Ureter (tissue), 1 donor: Measurements from ENCODE around the gene CCDC182. TPM values are rescaled to one million over a fixed set of nuclear protein-coding genes. Genes with fewer than 3 reads are reported as not detected.

ENCODE experiments used
- DNase-seq: peaks from one replicate; pipeline ENCODE4 v3.0.0-alpha.2; 2020; ENCODE audit warnings: low spot score
- total RNA-seq: library from RNA; stranded (reverse); gene quantifications from one replicate; pipeline ENCODE4 v1.2.4, GENCODE V29; 2023
- donor health status: DM: yes; HTN: yes; CAD: no.

The CCDC182 gene
- total RNA-seq, 1 donor from 2014 or later: not detected

DNA sequence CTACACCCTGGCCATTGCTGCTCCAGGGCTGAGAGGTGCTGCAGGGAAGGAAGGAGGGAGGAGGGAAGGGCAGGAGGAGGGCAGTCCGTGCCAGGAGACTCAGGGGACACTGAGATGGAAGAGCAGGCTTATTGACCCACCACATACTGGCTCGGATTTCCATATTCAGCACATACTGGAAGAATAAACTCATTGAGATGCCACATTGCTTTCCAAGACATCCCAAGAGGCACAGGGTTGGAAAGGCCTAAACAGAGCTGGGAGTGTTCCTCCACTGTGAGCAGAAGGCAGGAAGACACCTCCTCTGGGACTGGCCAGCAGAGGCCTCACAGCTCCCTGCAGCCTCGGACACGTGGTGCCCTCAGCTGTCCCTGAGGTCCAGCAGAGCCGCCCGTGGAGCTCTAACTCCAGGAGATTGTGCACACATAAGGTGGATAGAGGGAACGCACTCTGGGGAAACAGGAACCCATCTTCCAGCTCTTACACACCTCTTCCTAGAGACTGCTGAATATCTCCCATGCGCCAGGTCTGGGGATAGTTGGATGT lies 17.4 kb downstream of the CCDC182 start:
- DNase-seq: no peak

DNA sequence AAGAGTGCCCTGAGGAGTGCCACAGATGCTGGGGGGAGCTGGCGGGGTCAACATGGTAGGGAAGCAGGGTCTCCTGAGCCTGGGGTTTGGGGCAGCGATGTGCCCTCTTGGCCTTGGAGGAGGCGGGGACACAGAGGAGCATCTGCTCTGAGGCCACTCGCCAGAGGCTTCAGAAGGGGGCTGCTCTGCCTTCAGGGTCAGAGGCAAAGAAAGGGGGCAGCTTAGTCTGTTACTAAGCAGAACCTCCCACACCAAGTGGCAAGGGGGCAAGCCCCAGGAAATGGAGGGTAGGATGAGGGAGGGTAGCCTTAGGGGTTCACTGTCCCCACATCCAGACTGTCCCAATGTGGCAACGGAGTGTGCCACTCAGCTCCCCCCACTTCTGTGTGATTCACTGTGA lies 18.3 kb downstream of the CCDC182 start:
- DNase-seq: no peak

DNA sequence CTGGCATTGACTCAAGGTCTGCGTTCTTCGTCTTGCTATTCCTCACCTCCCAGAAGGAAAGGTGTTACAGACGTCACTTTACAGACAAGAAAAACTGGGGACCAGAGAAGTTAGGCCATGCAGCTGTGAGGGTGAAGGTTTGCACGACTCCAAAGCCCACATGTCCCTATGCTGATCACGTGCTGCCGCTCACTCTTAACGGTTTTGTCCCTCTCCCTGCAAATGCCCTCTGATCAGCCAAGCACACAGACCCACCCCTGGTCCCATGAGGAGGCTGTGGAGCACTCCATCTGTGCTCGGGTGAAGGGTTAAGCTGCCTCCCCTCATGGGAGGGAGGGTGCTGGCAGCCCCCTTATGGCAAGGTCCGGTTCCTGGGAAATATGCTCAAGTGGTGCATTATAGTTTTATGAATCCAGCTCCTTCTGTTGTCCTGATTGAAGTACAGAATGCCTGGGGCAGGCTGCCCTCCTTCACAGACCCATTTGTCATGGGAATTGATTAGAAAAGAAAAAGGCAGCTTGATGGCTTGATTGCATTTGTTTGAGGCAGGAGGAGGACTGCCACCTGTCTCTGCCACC lies 18.8 kb downstream of the CCDC182 start:
- no peak for DNase-seq

DNA sequence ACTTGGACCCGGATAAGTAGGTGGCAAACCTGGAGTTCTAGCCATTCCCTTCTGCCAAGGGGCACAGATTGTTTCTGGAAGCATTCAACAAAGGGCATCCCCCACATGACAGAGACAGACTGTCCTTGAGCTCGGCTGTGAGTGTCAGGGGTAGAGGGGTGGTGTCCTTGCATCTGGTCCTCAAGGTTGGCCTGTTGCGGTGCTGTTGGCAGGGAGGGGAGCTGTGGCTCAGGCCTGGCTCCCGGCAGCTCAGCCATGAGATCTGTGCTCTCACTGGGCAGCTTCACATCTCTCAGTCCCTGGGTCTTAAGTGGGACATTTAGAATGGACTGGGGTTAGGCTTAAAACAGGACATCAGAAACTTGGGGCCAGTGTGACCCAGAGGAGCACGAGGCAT lies 20.4 kb downstream of the CCDC182 start:
- no peak for DNase-seq

DNA sequence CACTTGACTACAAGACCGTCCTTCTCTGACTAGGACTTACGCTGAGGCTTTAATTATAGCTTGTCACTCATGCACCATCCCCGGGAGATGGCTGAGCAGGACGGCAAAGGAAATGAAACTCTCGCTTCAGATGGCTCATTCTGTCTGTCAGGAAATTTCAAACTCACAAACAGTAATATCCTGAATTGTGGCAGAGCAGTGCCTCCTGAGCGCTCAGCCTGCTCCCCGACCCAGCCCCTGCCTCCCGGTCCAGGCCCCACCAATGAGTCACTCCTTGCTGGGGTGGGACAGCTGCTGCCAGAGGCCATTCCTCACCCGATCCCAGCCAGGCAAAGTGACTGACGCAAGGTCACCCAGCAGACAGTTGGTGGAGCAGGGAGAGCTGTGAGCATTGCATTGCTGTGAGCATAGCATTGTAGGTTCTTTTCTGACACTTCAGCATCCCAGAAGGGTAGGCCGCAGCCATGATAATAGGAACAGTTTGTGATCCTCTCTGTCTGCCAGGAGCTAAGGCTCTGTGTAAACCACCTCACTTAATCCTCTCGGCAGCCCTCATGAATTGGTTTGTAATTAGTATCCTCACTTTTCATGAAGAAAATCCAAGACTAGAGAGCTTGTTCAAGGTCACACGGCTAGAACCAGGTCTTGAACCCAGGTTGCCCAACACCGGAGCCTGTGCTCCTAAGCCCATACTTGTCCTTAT lies 20.9 kb downstream of the CCDC182 start:
- no peak for DNase-seq

DNA sequence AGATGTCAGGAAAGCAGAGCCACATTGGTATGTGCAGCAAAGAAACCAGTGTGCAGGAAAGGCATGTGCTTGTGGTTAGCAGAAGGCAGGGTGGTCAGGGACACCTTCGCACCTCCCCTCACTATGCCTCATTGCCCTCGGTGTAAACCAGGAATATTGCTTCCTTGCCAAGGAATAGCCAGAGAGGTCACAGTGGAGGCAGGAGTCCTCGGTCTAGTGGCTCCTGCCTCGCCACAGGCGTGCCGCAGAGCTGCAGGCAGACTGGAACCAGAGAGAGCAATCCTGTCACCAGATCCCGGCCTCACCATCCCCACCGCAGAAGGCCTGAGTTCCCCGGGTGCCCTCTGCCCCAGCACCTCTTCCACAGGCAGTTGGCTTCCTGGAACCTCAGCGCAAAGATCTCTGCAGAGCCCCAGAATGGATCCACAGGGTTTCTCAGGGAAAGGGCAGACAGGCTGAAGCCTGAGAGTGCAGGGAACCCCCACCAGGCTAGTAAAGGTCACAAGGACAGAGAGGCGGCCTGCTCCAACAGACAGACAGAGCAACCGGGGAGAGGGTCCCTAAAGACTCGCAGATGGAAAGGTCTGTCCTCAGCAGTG lies 21.6 kb downstream of the CCDC182 start:
- DNase-seq: no peak

DNA sequence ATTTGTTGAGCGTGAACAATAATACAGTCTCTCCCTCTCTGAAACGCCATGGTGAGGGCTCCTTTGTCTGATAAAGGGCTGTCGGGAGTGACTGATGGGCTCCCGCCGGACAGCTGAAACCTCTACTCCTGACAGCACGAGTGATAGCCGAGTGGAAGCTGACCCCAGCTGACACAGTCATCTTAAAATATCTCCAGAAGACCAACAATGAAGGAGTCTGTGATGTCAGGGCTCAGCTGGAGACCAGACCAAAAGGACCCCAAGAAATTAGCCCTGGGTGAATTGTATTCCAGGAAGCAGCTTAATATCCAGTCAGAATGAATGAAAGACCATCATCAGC lies 22.4 kb downstream of the CCDC182 start:
- DNase-seq: no peak

DNA sequence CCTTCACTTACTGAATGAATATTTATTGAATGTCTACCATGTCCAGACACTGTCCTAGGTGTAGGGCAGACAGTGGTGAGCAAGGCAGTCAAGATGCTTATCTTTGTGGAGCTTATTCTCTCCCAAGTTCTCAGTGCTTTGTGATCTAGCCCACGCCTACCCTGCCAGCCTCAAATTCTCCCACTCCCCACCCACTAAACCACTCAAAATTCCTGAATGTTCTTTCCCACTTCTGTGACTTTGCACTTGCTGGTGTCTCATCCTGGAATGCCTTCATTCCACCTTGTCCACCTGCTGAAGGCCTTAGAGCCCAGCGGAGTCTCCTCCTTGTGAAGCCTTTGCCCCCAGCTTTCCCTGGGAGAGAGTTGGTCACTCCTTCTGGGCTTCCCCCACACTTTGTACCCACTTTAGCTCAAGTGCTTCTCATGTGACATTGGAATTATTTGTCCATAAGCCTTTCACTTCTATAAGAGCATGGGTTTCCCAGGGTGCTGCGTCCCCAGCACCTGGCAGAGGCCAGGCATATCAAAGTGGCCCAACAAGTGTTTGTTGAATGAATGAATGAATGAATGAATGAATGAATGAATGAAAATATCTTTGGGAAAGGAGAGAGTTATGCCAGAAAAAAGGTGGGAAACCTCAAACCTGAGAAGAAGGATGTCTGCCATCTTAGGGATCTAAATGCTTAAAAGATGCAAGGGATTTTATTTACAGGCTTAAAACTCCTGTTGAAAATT lies 23.0 kb downstream of the CCDC182 start:
- DNase-seq: no peak

DNA sequence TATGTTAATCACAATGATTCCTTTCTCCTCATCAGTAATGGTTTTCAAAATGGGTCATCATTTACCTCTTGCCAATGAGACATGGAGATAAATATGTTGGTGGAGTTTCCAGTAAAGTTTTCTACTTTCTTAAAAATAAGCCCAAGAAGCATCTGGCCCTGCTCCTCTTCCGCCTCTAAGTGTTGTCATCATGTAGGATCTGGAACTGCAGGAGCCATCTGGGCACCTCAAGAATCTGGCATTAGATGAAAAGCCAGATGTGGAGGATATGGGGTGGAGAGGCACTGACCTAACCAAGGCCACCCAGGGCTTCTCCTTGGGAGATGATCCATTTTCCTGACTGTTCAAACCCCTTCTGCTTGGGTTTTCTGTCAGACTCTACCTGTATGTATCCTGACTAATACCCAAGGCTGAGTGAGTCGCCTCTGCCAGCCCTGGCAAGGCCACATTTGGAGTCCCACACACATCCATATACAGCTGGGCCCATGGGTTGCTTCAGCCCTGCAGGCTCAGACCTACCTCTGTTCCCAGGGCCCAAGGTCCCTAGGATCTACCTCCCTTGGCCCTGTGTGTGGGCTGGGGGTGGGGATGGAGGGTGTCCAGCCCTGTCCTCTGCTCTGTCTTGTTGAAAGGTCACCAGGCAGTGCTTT lies 24.6 kb downstream of the CCDC182 start:
- no peak for DNase-seq

DNA sequence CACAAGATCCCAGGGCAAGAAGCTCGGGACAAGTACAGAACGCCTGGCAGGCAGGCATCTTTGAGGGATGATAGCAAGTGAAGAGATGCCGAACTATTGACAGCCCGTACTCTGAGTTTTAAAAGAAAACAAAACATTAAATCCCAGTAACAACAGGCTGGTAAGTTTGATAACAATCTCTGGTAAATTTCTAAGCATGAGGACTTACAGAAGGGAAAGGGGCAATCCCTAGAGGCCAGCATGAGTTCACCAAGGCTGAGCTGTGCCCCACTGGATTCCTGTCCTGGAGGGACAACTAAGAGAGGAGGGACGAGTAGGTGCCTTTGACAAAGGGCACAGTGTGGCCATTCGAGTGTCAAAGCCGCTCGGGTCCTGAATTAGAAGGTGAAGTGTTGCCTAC lies 26.2 kb downstream of the CCDC182 start:
- no peak for DNase-seq

DNA sequence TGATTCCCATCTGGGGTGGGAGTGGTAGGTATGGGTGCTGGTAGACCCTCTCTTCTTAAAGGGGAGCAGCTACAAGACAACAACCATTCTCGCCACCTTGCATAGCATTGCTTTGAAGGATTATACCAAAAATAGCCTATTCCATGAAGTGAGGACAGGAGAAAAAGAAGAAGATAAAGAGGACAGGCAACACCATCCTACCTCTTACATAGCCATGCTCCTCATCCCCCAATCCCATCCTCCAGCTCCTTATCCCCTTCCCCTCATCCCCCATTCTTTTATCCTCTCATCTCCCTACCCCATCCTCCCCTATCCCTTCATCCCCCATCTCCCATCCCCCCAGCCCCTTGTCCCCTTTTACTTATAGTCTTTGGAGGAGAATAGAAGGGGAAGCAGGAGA lies 29.1 kb downstream of the CCDC182 start:
- DNase-seq: no peak

DNA sequence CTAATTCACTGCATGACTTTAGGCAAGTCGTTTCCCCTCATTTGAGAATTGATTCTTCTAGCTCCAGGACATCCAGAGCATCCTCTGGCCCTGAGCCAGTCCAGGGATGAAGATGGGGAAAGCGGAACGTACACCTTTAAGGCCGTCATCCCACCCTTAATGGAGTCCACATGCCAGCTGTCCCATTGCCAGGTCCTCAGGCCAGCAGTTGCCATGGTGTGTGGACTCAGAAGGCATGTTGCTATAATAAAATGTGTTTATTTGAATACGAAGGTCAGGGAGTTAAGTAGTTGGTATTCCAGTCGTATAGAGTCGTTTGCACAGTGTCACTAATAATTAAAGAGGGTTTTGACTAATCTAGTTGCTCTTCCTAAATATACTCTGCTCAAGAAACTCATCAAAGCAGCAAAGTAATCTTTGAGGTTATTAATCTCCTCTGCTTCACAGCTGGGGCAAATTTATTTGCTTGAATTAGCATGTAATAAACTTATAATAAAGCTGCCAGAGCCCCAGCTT lies 30.4 kb downstream of the CCDC182 start:
- DNase-seq: no peak

DNA sequence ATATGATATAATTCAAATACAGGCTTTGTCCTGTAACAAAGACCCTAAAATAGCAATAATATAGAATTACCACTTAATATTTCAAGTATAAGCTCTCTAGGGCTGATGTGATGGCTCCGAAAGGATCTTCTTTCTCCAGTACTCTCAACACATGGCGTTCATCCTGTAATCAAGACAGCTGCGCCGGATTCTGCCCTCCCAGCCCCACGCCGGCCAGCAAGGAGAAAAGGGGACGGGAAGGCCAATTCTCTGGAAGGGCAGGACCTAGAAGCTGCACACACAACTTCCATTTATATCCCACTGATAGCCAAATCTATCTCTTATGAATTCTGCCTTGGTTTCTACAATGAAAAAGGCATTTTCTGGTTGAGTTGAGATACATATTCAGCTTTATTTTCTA lies 32.0 kb downstream of the CCDC182 start:
- DNase-seq: no peak

DNA sequence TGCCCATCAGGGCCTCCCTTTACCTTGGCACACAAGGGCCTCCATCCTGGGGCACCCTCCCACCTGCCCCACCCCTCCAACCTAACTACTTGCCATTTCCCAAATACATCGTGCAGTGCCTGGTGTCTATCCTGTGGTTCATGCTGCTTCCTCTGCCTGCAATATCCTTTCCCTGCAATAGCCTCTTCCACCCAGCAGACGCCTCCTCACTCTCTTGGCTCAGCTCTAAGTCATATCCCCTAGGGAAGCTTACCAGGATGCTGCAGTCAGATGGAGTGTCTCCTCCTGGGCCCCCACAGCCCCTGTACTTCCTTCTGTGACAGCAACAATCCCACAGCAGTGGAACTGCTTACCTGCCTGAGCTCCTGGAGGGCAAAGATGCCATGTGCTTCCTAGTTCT lies 36.7 kb downstream of the CCDC182 start:
- no peak for DNase-seq

DNA sequence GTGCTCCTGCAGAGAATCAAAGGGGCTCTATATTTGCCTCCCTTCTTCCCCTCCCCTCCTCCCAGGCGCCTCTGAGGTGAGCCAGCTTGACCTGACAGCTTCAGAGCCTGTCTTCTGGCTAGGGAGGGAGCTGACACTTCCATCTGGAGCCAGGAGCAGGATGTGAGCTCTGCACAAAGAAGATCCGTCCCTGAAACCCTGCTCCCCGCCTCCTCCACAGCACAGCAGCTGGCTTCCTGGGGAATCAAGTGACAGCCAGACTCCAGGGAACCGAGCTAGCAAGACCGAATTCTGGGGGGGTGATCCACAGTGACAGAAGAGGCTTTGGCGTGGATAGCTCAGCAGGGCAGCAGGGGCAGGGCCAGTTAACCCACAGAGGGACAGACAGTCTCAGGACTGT lies 37.2 kb downstream of the CCDC182 start:
- DNase-seq: no peak

DNA sequence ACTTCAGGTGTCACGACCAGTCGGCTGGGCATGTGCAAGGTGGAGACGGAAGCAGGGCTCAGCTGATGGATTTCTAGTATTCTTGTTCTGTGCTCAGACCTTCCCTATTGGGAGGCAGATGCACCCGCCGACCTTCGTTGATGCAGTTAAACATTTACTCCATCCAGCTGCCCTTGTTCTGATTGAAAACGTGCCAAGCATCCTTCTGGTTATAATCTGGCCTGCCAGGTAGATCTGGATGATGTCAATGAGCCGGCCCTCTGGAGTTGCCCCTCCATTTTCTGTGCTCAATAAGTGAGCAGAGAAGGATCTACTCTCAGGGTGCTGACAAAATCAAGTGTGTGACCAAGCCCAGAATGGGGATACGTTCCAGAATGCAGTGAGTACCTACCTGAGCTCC lies 38.3 kb downstream of the CCDC182 start:
- DNase-seq: no peak

DNA sequence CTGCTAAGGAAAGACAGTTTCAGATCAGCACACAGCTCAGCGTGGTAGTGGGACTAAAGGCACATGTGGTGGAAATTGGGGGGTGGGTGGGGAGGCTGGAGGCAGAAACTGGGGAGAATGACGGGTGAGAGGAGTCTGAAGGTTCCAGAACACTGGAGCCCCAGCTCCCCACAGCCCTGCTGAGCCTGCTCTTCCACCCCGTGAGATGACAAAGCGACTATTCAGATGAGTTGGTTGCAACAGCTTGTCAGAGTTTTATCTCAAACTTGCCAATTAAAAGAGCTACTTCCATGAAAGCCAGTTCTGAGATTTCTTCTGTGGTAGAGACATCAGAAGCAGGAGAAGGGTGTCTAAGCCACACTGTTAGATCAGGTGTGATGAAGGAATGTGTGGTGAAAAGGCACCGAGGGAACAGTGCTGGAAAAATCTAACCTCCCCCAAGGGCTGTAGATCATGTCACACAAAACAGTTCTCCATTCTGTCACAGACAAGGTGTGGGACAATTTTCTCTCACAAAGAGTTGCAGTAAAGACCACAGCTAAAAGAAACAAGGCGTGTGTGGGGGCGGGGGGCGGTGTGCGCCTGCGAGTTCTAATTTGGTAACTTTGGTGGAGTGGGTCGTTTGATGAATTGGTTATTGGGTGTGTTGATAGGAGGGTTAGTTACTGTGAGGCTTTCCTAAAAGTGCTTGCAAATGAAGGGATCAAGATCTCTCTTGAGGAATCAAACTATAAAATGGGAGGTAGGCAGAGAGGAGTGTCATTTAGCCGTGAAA lies 39.0 kb downstream of the CCDC182 start:
- no peak for DNase-seq

DNA sequence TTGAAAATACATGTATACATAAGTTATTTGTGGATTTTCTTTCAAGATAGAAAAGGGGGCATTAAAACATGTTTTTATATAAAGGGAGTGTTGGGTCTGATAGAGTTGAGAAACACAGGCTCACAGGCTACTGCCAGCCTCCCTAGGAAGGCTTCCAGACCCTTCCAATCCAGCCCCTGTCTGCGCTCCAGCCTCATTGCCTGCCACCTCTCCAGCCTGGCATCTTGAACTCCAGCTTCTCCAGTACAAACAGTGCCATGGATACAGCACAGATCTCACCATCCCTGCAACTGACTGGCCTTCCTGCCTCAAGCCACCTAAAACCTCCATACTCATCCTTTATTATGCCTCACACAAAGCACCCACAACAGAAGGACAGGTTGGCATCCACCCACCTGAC lies 40.7 kb downstream of the CCDC182 start:
- no peak for DNase-seq

DNA sequence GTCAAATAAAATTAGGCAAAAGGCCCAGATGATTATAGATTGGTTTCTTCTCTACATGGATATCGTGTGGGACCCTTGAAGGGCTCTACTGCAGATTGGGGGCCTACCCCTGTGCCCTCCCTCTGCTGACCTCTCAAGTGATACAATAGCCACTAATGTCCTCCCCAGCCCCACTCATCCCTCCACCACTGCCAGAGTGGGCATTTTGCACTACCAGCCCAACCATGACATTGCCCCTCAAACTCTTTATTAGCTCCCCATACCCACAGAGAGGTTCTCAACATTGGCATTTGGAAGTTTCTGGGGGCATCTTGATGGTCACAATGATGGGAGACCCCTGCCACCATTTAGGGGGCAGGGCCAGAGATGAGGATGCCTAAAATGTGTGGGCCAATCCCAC lies 41.8 kb downstream of the CCDC182 start:
- no peak for DNase-seq

DNA sequence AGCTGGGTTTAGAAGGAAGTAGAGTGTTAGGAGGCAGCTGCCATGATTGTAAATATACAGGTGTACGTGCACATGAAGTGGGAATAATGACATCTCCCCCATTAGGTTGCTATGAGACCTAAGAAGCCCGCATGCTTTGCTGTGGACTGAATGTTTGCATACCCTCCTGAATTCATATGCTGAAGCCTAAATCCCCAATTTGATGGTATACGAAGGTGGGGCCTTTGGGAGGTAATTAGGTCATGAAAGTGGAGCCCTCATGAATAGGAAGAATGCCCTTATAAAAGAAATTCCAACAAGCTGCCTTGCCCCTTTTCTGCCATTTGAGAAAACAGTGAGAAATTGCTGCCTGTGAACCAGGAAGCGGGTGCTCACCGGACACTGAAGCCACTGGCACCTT lies 44.0 kb downstream of the CCDC182 start:
- DNase-seq: no peak

DNA sequence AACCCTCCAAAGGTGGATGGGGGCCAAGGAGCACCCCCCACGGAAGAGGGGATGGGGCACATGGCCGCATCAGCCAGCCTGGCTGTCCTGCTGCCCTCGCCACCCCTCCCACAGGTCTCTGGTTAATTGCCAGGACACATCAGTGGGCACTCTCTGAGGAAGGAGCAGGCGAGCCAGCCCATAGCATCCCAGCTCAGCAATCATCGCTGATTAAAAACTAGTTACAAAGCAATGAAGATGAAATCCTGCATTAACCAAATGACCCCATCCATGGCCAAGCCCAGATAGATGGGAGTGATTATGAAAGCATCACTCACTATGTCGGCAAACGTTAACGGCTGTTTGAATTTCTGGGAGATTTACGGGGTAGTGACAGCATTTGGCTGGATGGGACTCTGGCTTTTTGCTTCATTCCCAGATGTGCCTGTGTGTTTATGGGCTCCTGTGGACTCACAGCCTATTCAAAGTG lies 45.3 kb downstream of the CCDC182 start:
- DNase-seq: no peak
